ENCODE data around the gene IER3IP1.

DNA sequence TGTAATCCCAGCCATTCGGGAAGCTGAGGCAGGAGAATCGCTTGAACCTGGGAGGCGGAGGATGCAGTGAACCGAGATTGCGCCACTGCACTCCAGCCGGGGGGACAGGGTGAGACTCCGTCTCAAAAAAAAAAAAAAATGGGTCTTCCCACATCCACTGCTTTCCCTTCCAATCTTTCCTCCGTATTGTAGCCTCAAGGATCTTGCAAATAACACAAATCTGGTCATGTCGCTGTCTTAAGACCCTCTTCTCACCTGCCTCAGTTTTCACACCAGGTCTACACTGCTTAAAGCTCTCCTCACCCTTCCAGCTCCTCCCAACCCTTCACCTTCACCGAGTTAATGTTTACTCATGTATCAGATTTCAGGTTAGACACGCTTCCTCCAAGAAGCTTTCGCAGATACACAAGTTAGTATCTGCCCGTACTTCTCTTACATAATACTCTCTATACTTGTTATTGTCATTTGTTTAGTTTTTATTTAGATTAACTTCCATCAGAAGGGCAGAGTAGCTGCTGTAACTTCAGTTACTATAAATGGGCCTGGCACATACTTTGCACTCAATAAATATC, 1.5 kb downstream of the IER3IP1 start:
- TF ChIP-seq, protein P1, sequence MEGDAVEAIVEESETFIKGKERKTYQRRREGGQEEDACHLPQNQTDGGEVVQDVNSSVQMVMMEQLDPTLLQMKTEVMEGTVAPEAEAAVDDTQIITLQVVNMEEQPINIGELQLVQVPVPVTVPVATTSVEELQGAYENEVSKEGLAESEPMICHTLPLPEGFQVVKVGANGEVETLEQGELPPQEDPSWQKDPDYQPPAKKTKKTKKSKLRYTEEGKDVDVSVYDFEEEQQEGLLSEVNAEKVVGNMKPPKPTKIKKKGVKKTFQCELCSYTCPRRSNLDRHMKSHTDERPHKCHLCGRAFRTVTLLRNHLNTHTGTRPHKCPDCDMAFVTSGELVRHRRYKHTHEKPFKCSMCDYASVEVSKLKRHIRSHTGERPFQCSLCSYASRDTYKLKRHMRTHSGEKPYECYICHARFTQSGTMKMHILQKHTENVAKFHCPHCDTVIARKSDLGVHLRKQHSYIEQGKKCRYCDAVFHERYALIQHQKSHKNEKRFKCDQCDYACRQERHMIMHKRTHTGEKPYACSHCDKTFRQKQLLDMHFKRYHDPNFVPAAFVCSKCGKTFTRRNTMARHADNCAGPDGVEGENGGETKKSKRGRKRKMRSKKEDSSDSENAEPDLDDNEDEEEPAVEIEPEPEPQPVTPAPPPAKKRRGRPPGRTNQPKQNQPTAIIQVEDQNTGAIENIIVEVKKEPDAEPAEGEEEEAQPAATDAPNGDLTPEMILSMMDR (conservative IDR thresholded peaks at IDR 0.05; ENCODE audit: low read depth, low read length), result no peak
- TF ChIP-seq RCOR1 (IDR thresholded peaks at IDR 0.05; ENCODE audit: insufficient replicate concordance, low read length), result no peak
- no peak for TF ChIP-seq RAD21 (IDR thresholded peaks at IDR 0.05; ENCODE audit: low read length)
- TF ChIP-seq, protein P2, sequence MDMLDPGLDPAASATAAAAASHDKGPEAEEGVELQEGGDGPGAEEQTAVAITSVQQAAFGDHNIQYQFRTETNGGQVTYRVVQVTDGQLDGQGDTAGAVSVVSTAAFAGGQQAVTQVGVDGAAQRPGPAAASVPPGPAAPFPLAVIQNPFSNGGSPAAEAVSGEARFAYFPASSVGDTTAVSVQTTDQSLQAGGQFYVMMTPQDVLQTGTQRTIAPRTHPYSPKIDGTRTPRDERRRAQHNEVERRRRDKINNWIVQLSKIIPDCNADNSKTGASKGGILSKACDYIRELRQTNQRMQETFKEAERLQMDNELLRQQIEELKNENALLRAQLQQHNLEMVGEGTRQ (IDR thresholded peaks at IDR 0.05; ENCODE audit: low read depth, low read length), result no peak
- TF ChIP-seq SMC3 (IDR thresholded peaks at IDR 0.05; ENCODE audit: low read depth, low read length), result no peak

Data from IMR-90 (cell line).